Measurements from ENCODE around the gene SDR9C7.
"Not testable (repeated sequence)": the region's sequence is repeated elsewhere in the genome, so short reads cannot be mapped to it uniquely, and the experiment has no call there.

DNA sequence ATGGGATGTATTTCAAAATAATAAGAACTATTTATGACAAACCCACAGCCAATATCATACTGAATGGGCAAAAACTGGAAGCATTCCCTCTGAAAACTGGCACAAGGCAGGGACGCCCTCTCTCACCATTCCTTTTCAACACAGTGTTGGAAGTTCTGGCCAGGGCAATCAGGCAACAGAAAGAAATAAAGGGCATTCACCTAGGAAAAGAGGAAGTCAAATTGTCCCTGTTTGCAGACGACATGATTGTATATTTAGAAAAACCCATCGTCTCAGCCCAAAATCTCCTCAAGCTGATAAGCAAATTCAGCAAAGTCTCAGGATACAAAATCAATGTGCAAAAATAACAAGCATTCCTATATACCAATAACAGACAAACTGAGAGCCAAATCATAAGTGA lies 42.3 kb downstream of the SDR9C7 start:
- TF ChIP-seq L3MBTL2 (conservative IDR thresholded peaks at IDR 0.05); FOXK2 (IDR thresholded peaks at IDR 0.05); FOXM1 (IDR thresholded peaks at IDR 0.05; ENCODE audit: borderline replicate concordance); NFRKB (IDR thresholded peaks at IDR 0.05); TARDBP (IDR thresholded peaks at IDR 0.05); SP1 (IDR thresholded peaks at IDR 0.05); FOXA1 (IDR thresholded peaks at IDR 0.05); BHLHE40 (IDR thresholded peaks at IDR 0.05; ENCODE audit: borderline replicate concordance); HDGF (IDR thresholded peaks at IDR 0.05; ENCODE audit: borderline replicate concordance); ZNF384 (IDR thresholded peaks at IDR 0.05): not testable (repeated sequence)

All from HEK293T (cell line).